Caco-2 (cell line): Measurements from ENCODE around the gene ARMS2. TPM values are rescaled to one million over a fixed set of nuclear protein-coding genes. Genes with fewer than 3 reads are reported as not detected.

ENCODE experiments used
- BruUV-seq: library from RNA; stranded (reverse); fragments of 400-500 nt; replicated peaks from 2 replicates; lab custom pipeline; 2021; lab: Mats Ljungman, UMichigan
- CTCF ChIA-PET: fragments of 300-600 bp; sonication (Branson Sonifier 250); formaldehyde crosslinking; loops from one replicate; lab custom pipeline; 2022; ENCODE audit warnings: antibody characterized with exemption; lab: Charles Lee
- POLR2A ChIA-PET: fragments of 300-600 bp; sonication (Branson Sonifier 250); formaldehyde crosslinking; loops from one replicate; lab custom pipeline; 2022; ENCODE audit warnings: antibody characterized with exemption; lab: Charles Lee
- DNase-seq, 2 experiments: peaks; one replicate each; pipeline versions ENCODE4 v3.0.0 to v3.0.0-alpha.2; 2020 to 2022
- H3K27me3 ChIP-seq: replicated peaks from 2 replicates; pipeline ENCODE4 v1.6.0; 2011; ENCODE audit warnings: low read length; ENCODE audit not compliant: control insufficient read depth, insufficient read depth
- H3K36me3 ChIP-seq: 2 replicates; pipeline ENCODE4 v1.5.1; 2011; ENCODE audit warnings: low read length; ENCODE audit not compliant: control insufficient read depth, insufficient read depth
- H3K4me1 ChIP-seq: fragments of 250-450 bp; sonication (Bioruptor Pico); 2 replicates; pipeline ENCODE4 v1.5.1; 2020; ENCODE audit warnings: mild to moderate bottlenecking
- H3K4me3 ChIP-seq: 2 replicates; pipeline ENCODE4 v1.5.1; 2011; ENCODE audit warnings: low read depth, mild to moderate bottlenecking, control low read depth, low read length
- H3K9me3 ChIP-seq: fragments of 250-450 bp; sonication (Bioruptor Pico); 2 replicates; pipeline ENCODE4 v1.5.1; 2020; ENCODE audit warnings: mild to moderate bottlenecking, moderate library complexity
- H3K27ac Mint-ChIP-seq: one replicate; pipeline ENCODE4 v1.8.0; 2022; ENCODE audit warnings: mixed read lengths; ENCODE audit not compliant: unreplicated experiment
- H3K27me3 Mint-ChIP-seq: one replicate; pipeline ENCODE4 v1.8.0; 2022; ENCODE audit warnings: mixed read lengths; ENCODE audit not compliant: insufficient read depth, unreplicated experiment
- H3K36me3 Mint-ChIP-seq: one replicate; pipeline ENCODE4 v1.8.0; 2022; ENCODE audit warnings: mild to moderate bottlenecking, mixed read lengths; ENCODE audit not compliant: insufficient read depth, unreplicated experiment
- H3K4me1 Mint-ChIP-seq: one replicate; pipeline ENCODE4 v1.8.0; 2022; ENCODE audit warnings: low read depth, mixed read lengths; ENCODE audit not compliant: unreplicated experiment
- H3K4me3 Mint-ChIP-seq: one replicate; pipeline ENCODE4 v1.8.0; 2022; ENCODE audit warnings: mild to moderate bottlenecking, moderate library complexity, mixed read lengths; ENCODE audit not compliant: unreplicated experiment
- H3K9me3 Mint-ChIP-seq: one replicate; pipeline ENCODE4 v1.8.0; 2022; ENCODE audit warnings: mixed read lengths; ENCODE audit not compliant: unreplicated experiment
- CTCF ChIP-seq, 2 experiments: fragments of 200-600 bp in 1 of 2; IDR thresholded peaks; 1 replicate in 1 of 2; 2 replicates in 1 of 2; pipeline versions ENCODE4 v1.5.1 to v1.8.0; 2011 to 2022; ENCODE audit warnings: antibody characterized with exemption in 1 of 2, control low read depth in 1 of 2, inconsistent platforms in 1 of 2, low read depth in 1 of 2, low read length in 1 of 2, mild to moderate bottlenecking in 1 of 2, moderate library complexity in 1 of 2; ENCODE audit not compliant: insufficient read depth in 1 of 2, severe bottlenecking in 1 of 2, unreplicated experiment in 1 of 2
- intact Hi-C: fragments of 100-400 bp; cut with micrococcal nuclease; formaldehyde crosslinking; loops from one replicate; pipeline ENCODE4 v1.10.0; 2022; ENCODE audit not compliant: unreplicated experiment
- total RNA-seq: library from RNA; stranded (reverse); gene quantifications from 2 replicates; pipeline ENCODE4 v1.2.3, GENCODE V29; 2022

The ARMS2 gene
- total RNA-seq, 1 experiment from 2014 or later: not detected

- no peaks in the 10 kb centered on the region for H3K4me1 Mint-ChIP-seq
- peaks cover 16% of the 10 kb centered on the region for H3K27me3 ChIP-seq
- intact Hi-C loops: loop anchor here (10.0 kb wide), 1 partner anchor 101 kb away; the partner anchor contains the start of gene DMBT1
- no TSS peak for BruUV-seq
- peaks cover 46% of the 10 kb centered on the region for H3K27me3 Mint-ChIP-seq
- no peaks in the 10 kb centered on the region for H3K9me3 ChIP-seq
- no peak overlapping the region for H3K4me3 Mint-ChIP-seq
- H3K36me3 ChIP-seq: no peaks in the 10 kb centered on the region
- no peak for DNase-seq
- H3K9me3 Mint-ChIP-seq: no peaks in the 10 kb centered on the region
- peaks cover 5% of the 10 kb centered on the region for H3K4me1 ChIP-seq
- ChIA-PET CTCF (no interaction called here), POLR2A (no interaction called here)
- H3K36me3 Mint-ChIP-seq: no peaks in the 10 kb centered on the region
- no peak overlapping the region for H3K27ac Mint-ChIP-seq
- H3K4me3 ChIP-seq: no peak overlapping the region
- TF ChIP-seq CTCF (IDR thresholded peaks at IDR 0.05; ENCODE audit: insufficient read depth in 1 of 2, low read depth in 1 of 2, low read length in 1 of 2, severe bottlenecking in 1 of 2, unreplicated experiment in 1 of 2): no peak
Measured at GRCh38 chr10:122463466-122464249, 9.2 kb downstream of the ARMS2 start.

GRCh38 chr10:122464250-122464510, 9.7 kb downstream of the ARMS2 start:
- H3K36me3 ChIP-seq: no peaks in the 10 kb centered on the region
- H3K4me1 ChIP-seq: peaks cover 5% of the 10 kb centered on the region
- Mint-ChIP-seq H3K9me3 (no peaks in the 10 kb centered on the region), H3K27me3 (peaks cover 44% of the 10 kb centered on the region), H3K36me3 (no peaks in the 10 kb centered on the region), H3K27ac (no peak overlapping the region), H3K4me3 (no peak overlapping the region), H3K4me1 (no peaks in the 10 kb centered on the region)
- DNase-seq: no peak
- intact Hi-C loops: loop anchor here (10.0 kb wide), 1 partner anchor 101 kb away; the partner anchor contains the start of gene DMBT1
- ChIA-PET CTCF (no interaction called here), POLR2A (interaction anchor here (0.7 kb wide), 1 partner anchor 489 kb away, joined by 3 read pairs; no protein-coding TSS in a partner anchor)
- peaks cover 16% of the 10 kb centered on the region for H3K27me3 ChIP-seq
- H3K9me3 ChIP-seq: no peaks in the 10 kb centered on the region
- TF ChIP-seq CTCF (IDR thresholded peaks at IDR 0.05; ENCODE audit: insufficient read depth in 1 of 2, low read depth in 1 of 2, low read length in 1 of 2, severe bottlenecking in 1 of 2, unreplicated experiment in 1 of 2): no peak
- no TSS peak for BruUV-seq
- H3K4me3 ChIP-seq: no peak overlapping the region

- Mint-ChIP-seq H3K27me3 (peaks cover 41% of the 10 kb centered on the region), H3K4me1 (no peaks in the 10 kb centered on the region), H3K9me3 (no peaks in the 10 kb centered on the region), H3K27ac (no peak overlapping the region), H3K4me3 (no peak overlapping the region), H3K36me3 (no peaks in the 10 kb centered on the region)
- no peak for DNase-seq
- POLR2A ChIA-PET: interaction anchor here (0.7 kb wide), 1 partner anchor 489 kb away, joined by 3 read pairs; no protein-coding TSS in a partner anchor
- Histone ChIP-seq H3K36me3 (no peaks in the 10 kb centered on the region), H3K9me3 (no peaks in the 10 kb centered on the region), H3K4me3 (no peak overlapping the region), H3K4me1 (peaks cover 5% of the 10 kb centered on the region), H3K27me3 (peaks cover 14% of the 10 kb centered on the region)
- CTCF ChIA-PET: no interaction called here
- intact Hi-C loops: loop anchor here (10.0 kb wide), 1 partner anchor 100 kb away; the partner anchor contains the start of gene DMBT1
- TF ChIP-seq CTCF (IDR thresholded peaks at IDR 0.05; ENCODE audit: insufficient read depth in 1 of 2, low read depth in 1 of 2, low read length in 1 of 2, severe bottlenecking in 1 of 2, unreplicated experiment in 1 of 2): no peak
- BruUV-seq: no TSS peak
Measured at GRCh38 chr10:122464586-122464985, 10.1 kb downstream of the ARMS2 start.
